ENCODE results near the gene ZC3HAV1. TPM values are rescaled to one million over a fixed set of nuclear protein-coding genes. Genes with fewer than 3 reads are reported as not detected.

Gene ZC3HAV1
- total and polyA plus RNA-seq, 9 of the 15 experiments (the other 6 are each of a cell fraction or from before 2014, with no cell fraction given) = 11.9 to 40.5 (median 23.9) TPM

- no peak for TF ChIP-seq MGA (IDR thresholded peaks at IDR 0.05)
- TF ChIP-seq FOXO4 (CRISPR knock-in tag; IDR thresholded peaks at IDR 0.05) = no peak
- TF ChIP-seq SNRNP70 (optimal IDR thresholded peaks at IDR 0.05; ENCODE audit: low read depth, low read length) = no peak
- no peak for TF ChIP-seq ZNF444 (CRISPR knock-in tag; IDR thresholded peaks at IDR 0.05)
- TF ChIP-seq RBM39 (optimal IDR thresholded peaks at IDR 0.05; ENCODE audit: low read depth, low read length) = peak; percentile 33
- TF ChIP-seq CBX3 (IDR thresholded peaks at IDR 0.05; ENCODE audit: borderline replicate concordance in 1 of 2, low read length in 2 of 2) = peak in 1 of 2 experiments; percentile 96; a peak in 2 of 3 replicates
- TF ChIP-seq RBM34 (IDR thresholded peaks at IDR 0.05; ENCODE audit: borderline replicate concordance, insufficient read depth, low read length) = no peak
- no peak for TF ChIP-seq ZNF507 (tag; conservative IDR thresholded peaks at IDR 0.05)
- no peak for TF ChIP-seq ZNF274 (IDR thresholded peaks at IDR 0.05; ENCODE audit: borderline replicate concordance, low read depth, low read length)
- peak in 1 of 2 experiments; percentile 86; a peak in 2 of 4 replicates for TF ChIP-seq TEAD1 (CRISPR knock-in tag; IDR thresholded peaks at IDR 0.05)
- TF ChIP-seq ATF2 (CRISPR knock-in tag; IDR thresholded peaks at IDR 0.05) = no peak
Measured at GRCh38 chr7:139118234-139118804, 8.8 kb upstream of the ZC3HAV1 start (continued).

Data from K562 (cell line).